NCI-H1694 (cell line): ENCODE data around the gene KDM4C.

Experiments
- DNase-seq: peaks from one replicate; lab custom pipeline; 2025; lab: John Stamatoyannopoulos, UW

Gene KDM4C

DNA sequence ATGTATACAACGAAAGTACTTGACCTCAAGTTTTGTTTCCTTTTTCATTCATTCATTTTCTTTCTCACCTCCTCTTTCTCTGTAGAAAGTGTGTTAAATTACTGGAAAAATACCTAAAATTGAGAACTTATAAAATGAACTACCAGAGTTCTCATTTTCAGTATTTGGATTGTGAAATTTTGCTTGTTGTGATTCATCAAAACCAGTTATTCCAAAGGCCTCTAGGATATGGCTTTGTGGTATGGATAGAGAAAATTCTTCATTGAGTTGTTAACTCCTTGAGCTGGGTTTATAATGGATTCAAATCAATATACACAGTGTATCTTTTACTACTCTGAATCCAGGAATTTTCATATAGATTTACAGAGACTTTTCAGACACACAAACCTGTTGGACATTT lies 287.6 kb downstream of the KDM4C start:
- DNase-seq, result no peak

GRCh38 chr9:7051711-7052110 lies 293.9 kb downstream of the KDM4C start:
- DNase-seq, result no peak

- DNase-seq, result no peak
Observed at GRCh38 chr9:7053903-7054302, 296.1 kb downstream of the KDM4C start.

DNA sequence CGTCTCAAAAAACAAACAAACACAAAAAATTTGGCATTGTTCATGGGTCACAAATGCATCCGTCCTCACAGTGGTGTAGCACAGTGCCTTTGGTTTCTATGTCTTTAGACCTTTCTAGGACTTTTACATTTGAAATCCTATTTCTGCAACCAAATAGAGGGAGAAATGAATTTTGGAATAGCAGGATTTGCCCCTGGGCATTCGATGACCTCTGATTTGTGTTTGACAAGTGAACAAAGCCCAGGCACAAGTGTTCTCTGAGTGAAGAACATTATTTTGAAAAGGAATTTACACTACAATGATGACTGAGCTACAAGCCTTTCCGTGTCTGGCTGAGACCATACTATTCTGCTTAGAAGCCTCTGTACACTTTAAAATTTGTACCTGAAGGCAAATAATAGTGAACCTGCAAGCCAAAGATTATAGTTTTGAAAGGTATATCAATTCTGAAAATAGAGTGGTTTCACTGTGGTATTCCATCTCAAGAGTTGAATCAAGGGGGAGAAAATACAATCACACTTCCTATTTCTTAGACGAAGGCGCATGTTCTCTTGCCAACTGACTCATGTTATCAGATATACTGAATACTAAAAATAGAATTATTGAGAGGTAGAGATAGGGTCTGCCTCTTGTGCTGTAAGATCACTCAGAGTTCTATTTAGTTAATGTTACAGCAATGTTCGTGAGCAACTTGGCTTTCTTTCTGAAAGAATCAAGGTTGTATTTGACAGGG lies 297.6 kb downstream of the KDM4C start:
- no peak for DNase-seq

DNA sequence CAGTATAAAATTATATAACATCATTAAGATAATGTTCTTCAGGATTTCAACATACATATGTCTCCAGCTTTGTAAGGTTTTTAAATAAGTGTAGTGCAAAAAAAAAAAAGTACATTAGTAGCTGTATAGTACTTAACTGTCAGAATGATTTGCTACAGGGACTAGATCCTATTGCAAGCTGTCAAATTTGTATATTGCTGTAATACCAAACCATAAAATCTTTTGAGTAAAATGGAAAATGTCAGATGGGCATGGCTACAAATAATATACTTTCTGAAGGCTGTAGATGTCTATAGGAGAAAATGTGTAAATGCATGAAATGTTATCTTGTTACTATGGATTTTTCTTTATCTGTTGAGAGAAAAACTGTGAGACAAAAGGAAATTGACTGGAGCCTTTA lies 298.5 kb downstream of the KDM4C start:
- DNase-seq, result no peak

DNA sequence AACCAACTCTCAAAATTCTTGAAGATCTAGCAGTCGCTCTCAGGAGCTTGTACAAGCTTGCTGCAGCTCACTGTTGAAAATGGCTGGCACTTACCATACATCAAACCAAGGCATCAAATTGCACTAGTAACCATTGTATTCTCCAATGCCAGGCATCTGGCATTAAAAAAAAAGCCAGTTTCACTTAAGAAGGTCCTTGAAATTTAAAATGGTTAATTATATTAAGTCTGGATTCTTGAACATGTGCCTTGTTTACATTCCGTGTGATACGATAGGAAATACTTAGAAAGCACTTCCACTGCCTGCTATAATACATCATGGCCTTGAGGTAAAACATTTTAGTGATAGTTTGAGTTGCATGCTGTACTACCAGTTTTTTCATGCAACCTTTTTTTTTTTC lies 300.7 kb downstream of the KDM4C start:
- DNase-seq, result no peak

- DNase-seq, result no peak
Observed at GRCh38 chr9:7067169-7067568, 309.4 kb downstream of the KDM4C start.

DNA sequence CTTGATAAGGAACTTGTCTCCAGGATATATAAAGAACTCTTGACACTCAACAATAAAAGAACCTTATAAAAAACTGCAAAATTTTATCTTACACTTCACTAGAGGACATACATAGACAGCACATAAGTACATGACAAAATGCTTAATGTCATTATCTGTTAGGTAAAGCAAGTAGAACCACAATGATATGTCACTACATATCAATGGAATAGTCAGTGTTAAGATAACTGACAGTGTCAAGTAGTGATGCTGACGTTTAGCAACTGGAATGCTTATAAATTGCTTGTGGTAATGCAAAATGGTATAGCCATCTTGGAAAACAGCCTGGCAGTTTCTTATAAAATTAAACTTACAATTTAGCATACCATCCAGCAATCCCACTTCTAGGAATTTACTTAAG lies 314.1 kb downstream of the KDM4C start:
- DNase-seq, result no peak

DNA sequence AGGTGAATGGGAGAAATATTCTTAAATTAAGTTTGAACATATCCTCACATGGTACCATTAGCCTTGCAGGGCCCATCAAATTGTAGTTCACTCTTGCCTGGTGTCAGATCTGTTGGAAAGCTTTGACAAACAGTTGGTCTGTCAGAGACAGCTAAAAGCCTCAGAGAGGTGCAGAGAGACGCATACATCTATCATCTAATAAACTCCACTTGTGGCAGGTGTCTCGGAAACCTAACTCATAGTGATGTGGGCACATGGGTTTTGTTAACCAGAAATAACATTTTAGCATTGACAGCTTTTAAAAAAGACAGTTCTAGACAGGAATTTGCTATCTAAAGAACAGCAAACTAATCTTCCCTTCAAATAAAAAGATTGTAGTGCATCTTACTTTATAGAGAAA lies 315.9 kb downstream of the KDM4C start:
- DNase-seq, result no peak

GRCh38 chr9:7075154-7075553 lies 317.4 kb downstream of the KDM4C start:
- DNase-seq, result no peak

GRCh38 chr9:7079051-7079450 lies 321.3 kb downstream of the KDM4C start:
- DNase-seq, result no peak

GRCh38 chr9:7081065-7081600 lies 323.4 kb downstream of the KDM4C start:
- no peak for DNase-seq

DNA sequence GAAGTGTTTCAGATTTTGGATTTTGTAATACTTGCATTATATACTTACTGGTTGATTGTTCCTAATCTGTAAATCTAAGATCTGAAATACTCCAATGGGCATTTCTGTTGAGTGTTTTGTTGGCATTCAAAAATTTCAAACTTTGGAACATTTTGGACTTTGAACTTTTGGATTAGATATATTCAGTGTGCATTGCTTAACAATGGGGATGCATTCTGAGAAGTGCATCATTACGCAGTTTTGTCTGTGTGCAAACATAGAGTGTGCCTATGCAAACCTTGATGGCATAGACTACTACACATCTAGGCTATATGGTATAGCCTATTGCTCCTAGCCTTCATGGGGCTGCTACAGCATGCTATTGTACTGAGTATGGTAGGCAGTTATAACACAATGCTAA lies 325.4 kb downstream of the KDM4C start:
- no peak for DNase-seq

DNA sequence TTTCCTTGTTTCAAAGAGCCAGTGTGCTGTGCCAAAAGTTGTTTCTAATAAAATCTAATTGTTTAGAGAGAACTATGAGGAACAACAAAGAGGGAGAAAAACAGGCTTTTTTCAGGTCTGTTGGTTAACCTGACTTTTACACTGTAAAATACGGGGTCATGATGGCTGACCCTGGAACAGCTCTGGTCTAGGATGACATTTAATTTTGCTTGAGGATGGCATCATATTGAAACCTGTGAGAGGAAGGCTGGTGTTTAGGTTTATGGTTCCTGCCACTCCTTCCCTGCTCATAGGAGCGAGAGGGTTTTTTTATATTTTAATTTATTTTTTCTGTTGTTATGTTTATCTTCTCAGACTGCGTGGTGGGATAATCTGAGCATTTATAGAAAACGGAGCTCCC lies 327.6 kb downstream of the KDM4C start:
- no peak for DNase-seq

DNA sequence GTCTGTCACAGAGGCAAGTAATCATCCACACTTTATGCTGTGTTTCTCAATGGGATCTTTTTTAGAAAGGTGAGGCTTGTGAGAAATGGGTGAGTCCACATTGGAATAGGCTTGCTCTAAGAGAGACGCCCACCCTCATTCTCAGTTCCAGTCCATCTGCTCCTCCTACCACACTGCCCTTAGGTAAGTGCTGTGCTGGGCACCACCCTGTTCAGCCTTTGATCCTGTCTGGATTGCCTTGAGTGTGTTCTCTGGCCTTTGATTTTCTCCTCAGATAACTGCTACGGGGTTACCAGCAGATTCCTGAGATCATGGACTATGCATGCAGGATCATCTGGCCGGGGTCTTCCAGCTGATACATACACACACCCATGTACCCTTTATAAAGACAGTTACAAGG lies 328.6 kb downstream of the KDM4C start:
- DNase-seq, result no peak

DNA sequence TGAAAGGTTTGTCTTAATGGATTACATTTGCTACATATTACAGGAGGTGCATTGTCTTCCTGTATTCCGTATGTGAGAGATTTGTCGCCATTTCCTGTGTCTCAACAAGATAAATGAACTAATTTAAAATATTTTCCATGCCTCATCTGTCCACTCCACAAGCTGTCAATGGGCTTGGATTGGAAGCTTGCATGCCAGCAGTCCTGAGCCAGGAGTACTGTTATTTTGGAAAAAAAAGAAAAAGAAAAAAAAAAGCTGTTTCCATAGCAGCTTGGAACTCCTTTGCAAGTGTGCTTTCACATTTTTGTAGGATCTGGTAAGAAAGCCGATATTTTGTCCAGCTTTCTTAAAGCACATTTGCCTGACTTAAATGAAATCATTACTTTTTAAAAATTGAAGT lies 330.8 kb downstream of the KDM4C start:
- DNase-seq, result no peak

DNA sequence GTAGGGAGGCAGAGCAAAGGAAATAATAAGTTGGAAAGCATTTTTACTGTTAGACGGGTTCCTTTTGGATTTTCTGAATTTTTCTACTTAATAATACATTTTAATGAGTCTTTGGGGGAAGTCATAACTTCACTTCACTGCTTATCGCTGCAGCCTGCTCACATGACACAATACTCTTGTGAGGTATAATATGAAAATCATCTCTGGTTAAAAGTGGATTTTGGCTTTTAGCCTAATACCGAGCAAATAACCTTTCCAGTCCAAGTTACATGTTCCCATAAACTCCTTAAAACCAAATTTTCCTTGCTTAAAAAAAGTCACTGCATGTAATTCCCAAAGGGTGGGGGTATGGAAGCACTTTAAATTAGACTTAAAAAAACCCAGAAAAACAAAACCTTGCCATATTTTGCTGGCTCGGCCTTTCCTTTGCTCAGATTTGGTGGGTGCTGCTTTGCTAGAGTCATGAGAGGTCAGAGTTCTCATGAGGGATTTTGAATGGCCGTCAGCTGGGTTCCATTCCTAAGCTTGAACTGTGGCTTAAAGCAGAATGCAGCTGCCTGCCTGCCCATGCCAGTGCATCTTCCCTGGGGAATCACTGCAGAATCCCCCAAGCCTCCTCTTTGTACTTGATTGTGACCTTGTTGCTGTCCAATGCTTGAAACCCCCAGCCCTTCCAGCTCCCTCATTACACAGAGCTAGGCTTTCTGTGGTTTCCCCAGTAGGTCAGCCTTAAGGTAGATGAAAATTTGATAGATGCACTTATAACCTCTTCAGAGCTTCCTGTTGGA lies 331.8 kb downstream of the KDM4C start:
- DNase-seq, result no peak

DNA sequence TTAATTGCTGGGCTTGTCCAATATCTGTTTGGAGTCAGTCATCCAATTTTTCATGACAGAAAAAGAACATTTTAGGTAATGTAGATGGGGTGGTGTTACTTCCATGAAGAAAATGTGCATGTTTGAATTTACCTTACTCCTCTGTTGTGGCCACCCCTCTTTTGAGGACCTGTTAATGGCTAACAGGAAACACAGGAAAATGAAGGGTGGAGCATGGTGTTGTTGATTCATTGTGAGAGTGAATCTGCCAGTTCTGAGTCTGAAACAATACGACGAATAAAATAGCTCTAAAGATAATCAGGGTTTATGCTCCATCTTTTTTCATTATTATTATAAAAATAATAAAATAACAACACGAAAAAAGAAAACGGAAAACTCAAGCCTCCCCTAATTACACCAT lies 335.3 kb downstream of the KDM4C start:
- no peak for DNase-seq

DNA sequence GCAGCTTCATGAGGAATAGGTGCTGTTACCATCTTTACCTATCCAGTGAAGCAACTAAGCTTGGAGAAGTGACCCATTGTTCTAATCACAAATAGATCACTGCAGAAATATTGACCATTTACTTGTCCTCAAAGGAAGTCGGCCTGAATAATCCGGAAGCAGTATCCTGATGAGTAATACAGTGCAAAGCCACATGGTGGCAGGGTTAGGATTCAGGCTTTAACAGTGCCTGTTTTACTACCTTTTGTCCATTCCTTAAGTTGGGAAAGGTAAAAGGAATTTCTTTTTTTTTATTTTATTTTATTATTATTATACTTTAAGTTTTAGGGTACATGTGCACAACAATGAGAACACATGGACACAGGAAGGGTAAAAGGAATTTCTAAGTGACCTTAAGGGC lies 336.3 kb downstream of the KDM4C start:
- DNase-seq, result no peak

DNA sequence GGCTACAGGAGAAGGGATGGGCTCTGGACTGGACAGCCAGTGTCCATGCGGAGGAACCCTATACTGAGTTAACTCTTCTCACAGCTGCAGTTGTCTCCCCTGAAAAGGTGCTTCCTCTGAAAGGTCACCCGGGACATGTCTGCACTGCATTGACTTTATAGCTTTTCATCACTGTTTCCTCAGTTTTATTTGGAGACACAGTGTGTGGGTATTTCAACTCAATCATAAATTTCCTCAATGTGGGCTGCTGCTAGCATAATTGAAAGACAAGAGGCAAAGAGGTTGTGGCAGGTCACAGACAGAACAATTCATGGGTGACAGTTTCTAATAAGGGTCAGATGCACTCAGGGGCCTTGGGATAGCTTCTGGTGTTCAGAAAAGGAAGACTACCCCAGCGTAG lies 336.8 kb downstream of the KDM4C start:
- DNase-seq, result no peak

DNA sequence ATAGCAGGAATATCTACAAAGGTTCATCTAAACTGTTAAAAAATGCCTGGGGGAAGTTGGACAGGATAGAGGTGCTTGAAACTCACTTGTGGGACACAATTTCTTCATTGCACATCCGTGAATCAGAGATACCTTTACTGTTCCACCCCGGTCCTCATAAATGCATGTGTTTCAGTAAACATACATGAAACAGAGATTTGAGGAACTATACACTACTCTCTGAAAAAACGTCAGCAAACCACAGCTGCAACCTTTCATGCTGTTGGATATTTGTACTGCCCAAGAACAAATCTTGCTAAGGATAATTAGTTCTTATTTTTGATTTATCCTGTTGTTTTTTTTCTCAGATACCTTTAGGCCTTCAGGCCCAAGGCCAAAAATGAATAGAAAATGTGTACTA lies 337.3 kb downstream of the KDM4C start:
- no peak for DNase-seq

- DNase-seq, result no peak
Observed at GRCh38 chr9:7097040-7097715, 339.4 kb downstream of the KDM4C start.
